Chondrocyte (in vitro differentiated cells): ENCODE measurements around the gene MAD1L1. TPM values are rescaled to one million over a fixed set of nuclear protein-coding genes. Genes with fewer than 3 reads are reported as not detected.

ENCODE experiments used
- DNase-seq: peaks from one replicate; pipeline ENCODE4 v3.0.0; 2021; ENCODE audit warnings: mixed read lengths, low spot score
- H3K27ac Mint-ChIP-seq: one replicate; pipeline ENCODE4 v1.8.0; 2021; ENCODE audit warnings: mild to moderate bottlenecking, moderate library complexity, mixed read lengths; ENCODE audit not compliant: unreplicated experiment
- H3K27me3 Mint-ChIP-seq: 2 replicates; pipeline ENCODE4 v1.8.0; 2021; ENCODE audit warnings: low read depth, mixed read lengths
- H3K36me3 Mint-ChIP-seq: 2 replicates; pipeline ENCODE4 v1.8.0; 2021; ENCODE audit warnings: low read depth, mixed read lengths
- H3K4me1 Mint-ChIP-seq: 2 replicates; pipeline ENCODE4 v1.8.0; 2021; ENCODE audit warnings: low read depth, mild to moderate bottlenecking, mixed read lengths
- H3K4me3 Mint-ChIP-seq: one replicate; pipeline ENCODE4 v1.8.0; 2021; ENCODE audit warnings: mild to moderate bottlenecking, moderate library complexity, mixed read lengths; ENCODE audit not compliant: unreplicated experiment
- H3K9me3 Mint-ChIP-seq: 2 replicates; pipeline ENCODE4 v1.8.0; 2021; ENCODE audit warnings: low read depth, mixed read lengths
- CTCF ChIP-seq: fragments of 200-600 bp; sonication (generic); IDR thresholded peaks from 2 replicates; pipeline ENCODE4 v1.5.0; 2021; ENCODE audit warnings: antibody characterized with exemption, mild to moderate bottlenecking, moderate library complexity
- total RNA-seq: library from RNA; stranded (reverse); gene quantifications from 3 replicates; pipeline ENCODE4 v1.2.1, GENCODE V29; 2021

Gene MAD1L1
- total RNA-seq, 1 donor from 2014 or later = 22.7 TPM

- H3K9me3 Mint-ChIP-seq = peaks cover 3% of the 10 kb centered on the region
- peaks cover 9% of the 10 kb centered on the region for H3K36me3 Mint-ChIP-seq
- H3K27me3 Mint-ChIP-seq = no peaks in the 10 kb centered on the region
- DNase-seq = peak; percentile 86
- no peak overlapping the region for H3K27ac Mint-ChIP-seq
- no peak overlapping the region for H3K4me3 Mint-ChIP-seq
- no peak for TF ChIP-seq CTCF
- H3K4me1 Mint-ChIP-seq = no peaks in the 10 kb centered on the region
These were observed 189.3 kb downstream of the MAD1L1 start for GRCh38 chr7:2043316-2044039.

- Mint-ChIP-seq H3K9me3 (peaks cover 3% of the 10 kb centered on the region), H3K27me3 (no peaks in the 10 kb centered on the region), H3K36me3 (peaks cover 9% of the 10 kb centered on the region), H3K4me3 (no peak overlapping the region), H3K27ac (no peak overlapping the region), H3K4me1 (no peaks in the 10 kb centered on the region)
- peak; percentile 32 for DNase-seq
- no peak for TF ChIP-seq CTCF
These were observed 190.1 kb downstream of the MAD1L1 start for GRCh38 chr7:2042650-2043049.

- Mint-ChIP-seq H3K4me3 (no peak overlapping the region), H3K27ac (no peak overlapping the region), H3K4me1 (no peaks in the 10 kb centered on the region), H3K9me3 (peaks cover 3% of the 10 kb centered on the region), H3K36me3 (peaks cover 10% of the 10 kb centered on the region), H3K27me3 (no peaks in the 10 kb centered on the region)
- DNase-seq = peak; percentile 48
- TF ChIP-seq CTCF = no peak
These were observed 191.0 kb downstream of the MAD1L1 start for GRCh38 chr7:2041496-2042367.

GRCh38 chr7:2040893-2041270 is 191.9 kb downstream of the MAD1L1 start:
- H3K36me3 Mint-ChIP-seq = peaks cover 10% of the 10 kb centered on the region
- no peaks in the 10 kb centered on the region for H3K27me3 Mint-ChIP-seq
- H3K9me3 Mint-ChIP-seq = peaks cover 3% of the 10 kb centered on the region
- H3K27ac Mint-ChIP-seq = no peak overlapping the region
- TF ChIP-seq CTCF = no peak
- H3K4me1 Mint-ChIP-seq = no peaks in the 10 kb centered on the region
- DNase-seq = peak; percentile 39
- no peak overlapping the region for H3K4me3 Mint-ChIP-seq

GRCh38 chr7:2040201-2040892 is 192.4 kb downstream of the MAD1L1 start:
- no peaks in the 10 kb centered on the region for H3K27me3 Mint-ChIP-seq
- peaks cover 10% of the 10 kb centered on the region for H3K36me3 Mint-ChIP-seq
- H3K27ac Mint-ChIP-seq = no peak overlapping the region
- no peak overlapping the region for H3K4me3 Mint-ChIP-seq
- no peak for TF ChIP-seq CTCF
- peaks cover 3% of the 10 kb centered on the region for H3K9me3 Mint-ChIP-seq
- peak; percentile 51 for DNase-seq
- no peaks in the 10 kb centered on the region for H3K4me1 Mint-ChIP-seq
